Fibroblast of the aortic adventitia (primary cell): Measurements from ENCODE around the gene TMPRSS2. TPM values are rescaled to one million over a fixed set of nuclear protein-coding genes. Genes with fewer than 3 reads are reported as not detected.

Experiments used
- DNase-seq: peaks from one replicate; pipeline ENCODE4 v3.0.0-alpha.2; 2010; ENCODE audit warnings: low read depth
- H3K4me3 ChIP-seq: 2 replicates; pipeline ENCODE4 v1.5.1; 2011; ENCODE audit warnings: low read depth, mild to moderate bottlenecking, control low read depth, low read length, moderate library complexity
- CTCF ChIP-seq: IDR thresholded peaks from 2 replicates; pipeline ENCODE4 v1.5.1; 2011; ENCODE audit warnings: mild to moderate bottlenecking, low read length, control low read depth, inconsistent platforms; ENCODE audit not compliant: insufficient read depth
- total RNA-seq: library from RNA; depleted of rRNA; stranded (reverse); fragments of >200 nt; gene quantifications from 2 replicates; pipeline ENCODE4 v1.2.3, GENCODE V29; 2012; ENCODE audit warnings: low replicate concordance

The TMPRSS2 gene
- not detected in 2 replicates for total RNA-seq

GRCh38 chr21:41507521-41508414, at the start of gene TMPRSS2:
Gene TMPRSS2, minus strand, starts transcription at chr21:41508158. Its CDS starts 10,025 bp downstream, at chr21:41498133.
- TF ChIP-seq CTCF: no peak
- DNase-seq: no peak
- no peak within 1 kb of the TSS for H3K4me3 ChIP-seq

GRCh38 chr21:41555057-41555456, 47.1 kb upstream of the TMPRSS2 start:
- H3K4me3 ChIP-seq: no peak overlapping the region
- TF ChIP-seq CTCF: no peak
- DNase-seq: no peak

- H3K4me3 ChIP-seq: no peak overlapping the region
- TF ChIP-seq CTCF: no peak
- no peak for DNase-seq
These were observed 44.3 kb upstream of the TMPRSS2 start for GRCh38 chr21:41552254-41552653.

GRCh38 chr21:41548781-41549180, 40.8 kb upstream of the TMPRSS2 start:
- DNase-seq: no peak
- TF ChIP-seq CTCF: no peak

GRCh38 chr21:41547111-41547510, 39.2 kb upstream of the TMPRSS2 start:
- no peak overlapping the region for H3K4me3 ChIP-seq
- no peak for DNase-seq
- TF ChIP-seq CTCF: no peak

More at GRCh38 chr21:41548781-41549180, 40.8 kb upstream of the TMPRSS2 start:
- no peak overlapping the region for H3K4me3 ChIP-seq

- no peak for TF ChIP-seq CTCF
- no peak for DNase-seq
- no peak overlapping the region for H3K4me3 ChIP-seq
These were observed 37.8 kb upstream of the TMPRSS2 start for GRCh38 chr21:41545500-41546359.
